ENCODE results near the gene IBSP.

Gene IBSP

DNA sequence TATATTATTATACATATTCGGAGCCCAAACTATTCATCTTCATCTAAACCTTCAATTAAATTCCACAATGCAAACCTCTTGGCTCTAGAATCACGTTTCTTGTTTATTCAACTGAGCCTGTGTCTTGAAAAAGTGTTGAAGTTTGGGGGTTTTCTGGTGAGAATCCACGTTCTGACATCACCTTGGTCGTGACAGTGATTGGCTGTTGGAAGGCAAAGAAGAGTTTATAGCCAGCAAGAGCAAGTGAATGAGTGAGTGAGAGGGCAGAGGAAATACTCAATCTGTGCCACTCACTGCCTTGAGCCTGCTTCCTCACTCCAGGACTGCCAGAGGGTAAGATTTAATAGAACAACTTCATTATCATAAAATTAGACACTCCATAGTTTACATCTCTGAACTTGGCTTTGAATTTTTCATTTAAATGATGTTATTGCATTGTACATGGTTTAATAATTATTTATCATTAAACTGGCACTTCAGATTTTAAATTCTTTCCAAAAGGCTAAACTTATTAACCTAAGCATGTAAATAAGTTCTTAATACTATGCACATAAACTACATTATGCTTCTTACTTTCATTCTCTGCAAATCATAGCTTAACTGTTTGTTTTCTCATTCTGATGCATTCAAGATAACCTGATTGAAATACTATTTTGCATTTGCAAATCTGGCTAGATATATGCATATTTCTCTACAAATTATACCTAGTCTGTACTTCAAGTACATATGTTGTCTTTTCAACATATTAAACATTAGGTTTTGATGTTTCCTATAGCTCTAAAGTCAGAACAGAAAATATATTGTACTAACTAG lies at the start of gene IBSP:
Gene IBSP, plus strand, starts transcription at position 254 of the 813 bp plus-strand sequence. CDS start 2,808 bp downstream, outside the sequence.
- DNase-seq (ENCODE audit: low read depth in 1 of 2, low spot score in 1 of 2) = no peak

DNA sequence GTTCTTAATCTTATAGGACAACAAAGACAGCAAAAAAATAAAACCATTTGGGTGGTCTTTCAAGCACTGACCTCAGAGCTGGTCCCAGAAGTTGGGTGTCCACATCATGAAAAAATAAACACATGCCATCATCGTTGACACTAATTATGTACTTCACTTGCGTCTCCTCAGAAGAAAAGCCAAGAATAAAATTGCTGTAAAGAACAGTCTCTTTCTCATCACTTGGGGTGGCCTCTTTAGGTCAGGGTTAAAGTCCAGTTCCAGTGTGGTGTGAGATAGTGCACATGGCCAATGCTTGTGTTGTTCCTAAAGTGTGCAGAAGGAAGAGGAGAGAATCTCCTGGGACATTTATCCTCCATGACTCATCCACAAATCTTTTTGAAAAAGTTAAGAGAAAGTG lies 49.5 kb upstream of the IBSP start:
- no peak for DNase-seq (ENCODE audit: low read depth in 1 of 2, low spot score in 1 of 2)

GRCh38 chr4:87758270-87758669 lies 41.1 kb upstream of the IBSP start:
- DNase-seq (ENCODE audit: low read depth in 1 of 2, low spot score in 1 of 2) = no peak

DNA sequence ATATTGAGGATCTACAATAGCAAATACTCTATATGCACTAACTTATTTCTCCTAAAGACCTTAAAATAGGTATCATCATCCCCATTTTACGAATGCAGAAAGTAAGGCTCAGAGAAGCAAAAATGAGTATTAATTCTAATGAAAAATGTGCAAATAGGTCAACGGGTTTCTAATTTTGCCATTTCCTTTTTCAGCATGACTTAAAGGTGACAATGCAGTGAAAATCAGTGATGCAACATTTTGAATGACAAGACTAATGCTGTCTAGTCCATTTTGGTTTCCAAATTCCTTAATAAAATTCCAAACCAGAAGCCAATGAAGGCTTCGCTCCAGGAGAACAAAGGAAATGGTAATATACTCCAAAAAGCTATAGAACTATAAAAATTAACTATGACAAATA lies 37.0 kb upstream of the IBSP start:
- no peak for DNase-seq (ENCODE audit: low read depth in 1 of 2, low spot score in 1 of 2)

- DNase-seq (ENCODE audit: low read depth in 1 of 2, low spot score in 1 of 2) = no peak
Observed at GRCh38 chr4:87781569-87781968, 17.8 kb upstream of the IBSP start.

DNA sequence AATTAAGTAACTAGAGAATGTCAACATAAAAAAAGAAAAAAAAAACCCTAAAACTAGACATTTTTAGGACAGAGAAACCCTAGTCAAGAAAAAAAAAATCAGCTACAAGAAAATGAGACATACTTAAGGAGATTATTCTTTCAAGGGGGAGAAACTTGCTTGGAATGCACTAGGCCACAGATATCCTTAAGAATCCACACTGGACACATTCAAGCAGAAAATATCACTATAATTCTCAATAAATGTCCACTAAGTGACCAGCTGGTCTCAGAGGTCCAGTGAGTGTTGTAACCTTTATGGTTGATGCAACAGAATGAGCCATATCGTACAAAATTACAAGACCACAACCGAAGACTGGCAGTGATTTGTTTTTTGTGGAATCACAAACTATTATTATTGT lies 15.6 kb upstream of the IBSP start:
- DNase-seq (ENCODE audit: low read depth in 1 of 2, low spot score in 1 of 2) = no peak

GRCh38 chr4:87785731-87786509 lies 13.4 kb upstream of the IBSP start:
- no peak for DNase-seq (ENCODE audit: low read depth in 1 of 2, low spot score in 1 of 2)

GRCh38 chr4:87802858-87803257 lies 3.5 kb downstream of the IBSP start:
- DNase-seq (ENCODE audit: low read depth in 1 of 2, low spot score in 1 of 2) = no peak

- DNase-seq (ENCODE audit: low read depth in 1 of 2, low spot score in 1 of 2) = no peak
Observed at GRCh38 chr4:87803421-87803820, 4.1 kb downstream of the IBSP start.

DNA sequence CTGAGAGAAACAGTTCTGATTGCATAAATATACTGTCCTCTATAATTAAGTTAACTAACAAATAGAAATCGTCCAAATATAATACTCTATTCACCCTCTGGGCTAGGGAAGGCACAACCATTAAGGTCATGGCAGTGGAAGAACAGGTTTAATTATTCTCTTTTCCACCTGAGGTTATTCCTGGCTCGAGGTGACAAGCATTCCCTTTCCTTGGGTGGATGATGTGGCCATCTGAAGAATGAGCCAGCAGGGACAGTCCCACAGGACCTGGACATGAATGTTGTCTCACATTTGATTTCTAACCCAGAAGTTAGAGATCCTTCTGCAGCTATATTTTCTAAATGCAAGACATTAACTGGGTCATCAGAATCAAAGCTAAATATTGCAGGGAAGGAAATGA lies 5.5 kb downstream of the IBSP start:
- DNase-seq (ENCODE audit: low read depth in 1 of 2, low spot score in 1 of 2) = no peak

DNA sequence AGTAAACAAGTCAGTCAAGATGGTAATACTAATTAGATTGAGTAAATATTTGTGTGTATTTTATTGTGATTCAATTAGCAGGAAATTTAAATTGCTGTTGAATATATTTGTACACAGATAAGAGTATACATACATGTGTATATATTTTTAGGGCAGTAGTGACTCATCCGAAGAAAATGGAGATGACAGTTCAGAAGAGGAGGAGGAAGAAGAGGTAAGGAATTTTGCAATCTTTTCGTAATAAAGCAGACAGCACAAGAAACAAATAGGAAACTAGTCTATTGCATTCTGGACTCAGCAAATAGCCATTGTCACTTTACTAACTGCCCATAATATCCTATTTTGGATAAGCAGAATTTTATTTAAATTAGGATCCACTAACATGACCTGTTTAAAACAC lies 6.6 kb downstream of the IBSP start:
- no peak for DNase-seq (ENCODE audit: low read depth in 1 of 2, low spot score in 1 of 2)

DNA sequence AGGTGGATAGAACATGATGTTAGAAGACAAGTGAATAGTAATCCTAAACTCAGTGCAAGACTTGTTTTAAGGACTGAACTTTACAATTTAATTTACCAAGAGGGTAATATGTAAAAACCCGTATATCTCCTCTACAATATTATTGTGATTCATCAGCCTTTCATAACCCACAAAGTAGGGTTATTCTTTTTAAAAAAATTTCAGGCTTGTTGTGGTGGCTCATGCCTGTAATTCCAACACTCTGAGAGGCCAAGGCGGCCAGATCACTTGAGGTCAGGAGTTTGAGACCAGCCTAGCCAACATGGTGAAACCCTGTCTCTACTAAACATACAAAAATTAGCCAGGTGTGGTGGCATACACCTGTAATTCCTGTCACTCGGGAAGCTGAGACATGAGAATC lies 7.2 kb downstream of the IBSP start:
- DNase-seq (ENCODE audit: low read depth in 1 of 2, low spot score in 1 of 2) = no peak

DNA sequence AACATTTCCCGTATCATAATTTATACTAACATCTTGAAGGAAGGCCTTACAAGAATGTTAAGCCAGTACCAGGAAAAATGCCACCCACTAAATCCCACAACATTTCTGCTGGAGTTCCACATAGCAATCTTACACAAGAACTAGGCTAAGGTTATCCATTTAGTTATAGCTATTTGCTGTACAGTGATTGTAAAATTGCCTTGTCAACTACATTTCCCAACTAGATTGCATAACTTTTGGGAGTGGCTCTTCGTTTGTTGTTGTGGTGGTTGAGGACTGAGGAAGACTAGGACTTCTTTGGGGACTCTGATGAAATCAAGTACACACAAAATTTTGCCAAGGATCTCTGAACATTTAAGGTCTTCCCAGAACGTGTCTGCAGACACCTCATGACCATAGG lies 8.0 kb downstream of the IBSP start:
- no peak for DNase-seq (ENCODE audit: low read depth in 1 of 2, low spot score in 1 of 2)

DNA sequence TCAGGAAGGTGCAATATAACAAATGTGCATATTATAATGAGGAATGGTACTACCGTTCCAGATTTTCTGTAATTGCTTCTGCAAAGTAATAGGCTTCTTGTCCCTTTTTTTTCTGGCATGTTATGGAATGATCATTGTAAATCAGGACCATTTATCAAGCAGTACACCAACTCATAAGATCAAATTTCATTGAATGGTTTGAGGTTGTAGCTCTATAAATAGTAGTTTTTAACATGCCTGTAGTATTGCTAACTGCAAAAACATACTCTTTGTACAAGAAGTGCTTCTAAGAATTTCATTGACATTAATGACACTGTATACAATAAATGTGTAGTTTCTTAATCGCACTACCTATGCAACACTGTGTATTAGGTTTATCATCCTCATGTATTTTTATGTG lies 12.6 kb downstream of the IBSP start:
- DNase-seq (ENCODE audit: low read depth in 1 of 2, low spot score in 1 of 2) = no peak

GRCh38 chr4:87819281-87819919 lies 20.0 kb downstream of the IBSP start:
- no peak for DNase-seq (ENCODE audit: low read depth in 1 of 2, low spot score in 1 of 2)

- no peak for DNase-seq (ENCODE audit: low read depth in 1 of 2, low spot score in 1 of 2)
Observed at GRCh38 chr4:87823200-87823599, 23.8 kb downstream of the IBSP start.

- DNase-seq (ENCODE audit: low read depth in 1 of 2, low spot score in 1 of 2) = no peak
Observed at GRCh38 chr4:87823724-87824123, 24.4 kb downstream of the IBSP start.

GRCh38 chr4:87824352-87824751 lies 25.0 kb downstream of the IBSP start:
- no peak for DNase-seq (ENCODE audit: low read depth in 1 of 2, low spot score in 1 of 2)

DNA sequence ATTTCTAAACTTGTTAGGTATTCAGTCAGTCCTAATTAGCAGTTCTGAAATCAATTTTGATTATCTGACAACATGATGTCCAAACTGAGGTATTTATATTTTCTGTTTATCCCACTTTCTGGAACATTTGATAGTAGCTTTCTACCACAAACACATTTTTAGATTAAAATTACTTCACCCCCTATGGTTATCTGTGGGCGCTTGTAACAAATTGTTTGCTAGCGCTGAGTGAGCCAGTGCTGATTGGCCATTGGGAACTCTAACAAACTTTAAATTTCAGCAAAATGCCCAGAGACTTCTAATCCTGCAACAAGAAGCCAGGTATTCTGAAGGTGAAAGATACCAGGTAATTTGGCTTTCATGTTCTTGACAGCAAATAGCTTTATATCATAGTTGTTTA lies 33.3 kb downstream of the IBSP start, which contains the start of gene MEPE:
Gene MEPE, plus strand, starts transcription at position 301 of the 400 bp plus-strand sequence. CDS start 1,746 bp downstream, outside the sequence.
- DNase-seq (ENCODE audit: low read depth in 1 of 2, low spot score in 1 of 2) = no peak

- DNase-seq (ENCODE audit: low read depth in 1 of 2, low spot score in 1 of 2) = no peak
Observed at GRCh38 chr4:87834401-87834800, 35.0 kb downstream of the IBSP start.

DNA sequence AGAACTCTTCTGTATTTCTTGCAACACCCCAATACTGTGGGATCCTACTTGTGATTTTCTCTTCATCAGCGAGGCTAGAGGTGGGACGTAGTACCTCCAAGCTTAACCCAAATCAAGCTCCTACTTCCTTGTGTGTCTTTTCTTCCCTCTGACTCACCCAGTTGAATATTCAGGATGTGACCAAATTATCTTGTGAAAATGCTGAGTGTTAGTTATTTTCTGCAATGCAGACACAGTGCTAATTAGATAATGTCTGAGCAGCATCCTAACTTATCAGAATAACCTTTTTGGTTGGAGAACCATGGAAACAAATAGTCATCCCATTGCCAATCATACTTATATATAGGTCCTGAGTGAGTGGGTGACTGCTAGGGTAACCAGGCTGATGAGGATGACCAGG lies 35.8 kb downstream of the IBSP start:
- DNase-seq (ENCODE audit: low read depth in 1 of 2, low spot score in 1 of 2) = no peak

- no peak for DNase-seq (ENCODE audit: low read depth in 1 of 2, low spot score in 1 of 2)
Observed at GRCh38 chr4:87835743-87836142, 36.4 kb downstream of the IBSP start.

Measured in activated CD4-positive, alpha-beta T cell treated with anti-CD3 and anti-CD28 coated beads, Interleukin-2, amount 50 U/mL, for 24 hours (primary cell).